HUES48 (cell line): ENCODE results near the gene SIDT1.

Source experiments
- H3K27ac ChIP-seq: one replicate; pipeline ENCODE4 v1.7.0; 2013; ENCODE audit warnings: low read depth, low read length, inconsistent platforms
- H3K27me3 ChIP-seq: 2 replicates; pipeline ENCODE4 v1.6.1; 2013; ENCODE audit warnings: mild to moderate bottlenecking, low read length; ENCODE audit not compliant: control insufficient read depth, insufficient read depth
- H3K36me3 ChIP-seq: 2 replicates; pipeline ENCODE4 v1.6.1; 2013; ENCODE audit warnings: low read length; ENCODE audit not compliant: control insufficient read depth, insufficient read depth
- H3K4me1 ChIP-seq: 2 replicates; pipeline ENCODE4 v1.6.1; 2013; ENCODE audit warnings: mild to moderate bottlenecking, low read length; ENCODE audit not compliant: control insufficient read depth, insufficient read depth
- H3K4me3 ChIP-seq: 2 replicates; pipeline ENCODE4 v1.5.1; 2013; ENCODE audit warnings: mild to moderate bottlenecking, low read depth, low read length
- H3K9ac ChIP-seq: 2 replicates; pipeline ENCODE4 v1.6.1; 2013; ENCODE audit warnings: mild to moderate bottlenecking, low read depth, low read length, moderate library complexity
- H3K9me3 ChIP-seq: 2 replicates; pipeline ENCODE4 v1.6.1; 2013; ENCODE audit warnings: low read length; ENCODE audit not compliant: control insufficient read depth, insufficient read depth

Gene SIDT1

DNA sequence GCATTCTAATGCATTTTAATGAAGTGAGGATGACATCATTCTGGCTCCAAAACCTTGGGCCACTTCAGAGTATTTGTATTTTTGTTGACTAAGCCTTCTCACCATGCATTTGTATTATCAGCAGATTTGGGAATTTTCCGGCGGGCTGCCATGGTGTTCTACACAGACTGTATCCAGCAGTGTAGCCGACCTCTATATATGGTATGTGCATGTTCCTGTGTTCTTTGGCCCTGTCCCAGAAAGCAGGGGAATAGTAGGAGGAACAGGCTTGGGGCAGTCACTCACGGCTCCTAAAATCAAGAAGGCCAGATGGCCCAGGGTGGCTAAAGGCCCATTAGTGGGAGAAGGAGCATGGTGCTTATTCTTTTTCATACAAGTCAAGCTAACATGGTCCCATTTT, 83.6 kb downstream of the SIDT1 start:
- H3K9me3 ChIP-seq: no peaks in the 10 kb centered on the region
- H3K27me3 ChIP-seq: no peaks in the 10 kb centered on the region
- no peaks in the 10 kb centered on the region for H3K36me3 ChIP-seq
- no peak overlapping the region for H3K27ac ChIP-seq
- no peaks in the 10 kb centered on the region for H3K4me1 ChIP-seq
- no peak overlapping the region for H3K9ac ChIP-seq
- H3K4me3 ChIP-seq: no peak overlapping the region

DNA sequence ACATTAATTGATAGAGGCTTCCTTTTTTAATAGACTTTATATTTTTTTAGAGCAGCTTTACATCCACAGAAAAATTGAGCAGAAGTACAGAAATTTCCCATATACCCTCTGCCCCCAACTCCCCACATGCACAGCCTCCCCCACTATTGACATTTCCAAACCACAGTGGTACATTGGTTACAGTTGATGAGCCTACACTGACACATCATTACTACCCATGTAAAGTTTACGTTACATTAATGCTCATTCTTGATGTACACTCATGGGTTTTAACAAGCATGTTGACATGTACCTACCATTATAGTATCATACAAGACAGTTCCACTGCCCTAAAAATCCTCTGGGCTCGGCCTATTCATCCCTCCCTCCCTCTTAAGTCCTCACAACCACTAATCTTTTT, 85.4 kb downstream of the SIDT1 start:
- Histone ChIP-seq H3K36me3 (no peaks in the 10 kb centered on the region), H3K4me3 (no peak overlapping the region), H3K9me3 (no peaks in the 10 kb centered on the region), H3K4me1 (no peaks in the 10 kb centered on the region), H3K27me3 (no peaks in the 10 kb centered on the region), H3K27ac (no peak overlapping the region), H3K9ac (no peak overlapping the region)

DNA sequence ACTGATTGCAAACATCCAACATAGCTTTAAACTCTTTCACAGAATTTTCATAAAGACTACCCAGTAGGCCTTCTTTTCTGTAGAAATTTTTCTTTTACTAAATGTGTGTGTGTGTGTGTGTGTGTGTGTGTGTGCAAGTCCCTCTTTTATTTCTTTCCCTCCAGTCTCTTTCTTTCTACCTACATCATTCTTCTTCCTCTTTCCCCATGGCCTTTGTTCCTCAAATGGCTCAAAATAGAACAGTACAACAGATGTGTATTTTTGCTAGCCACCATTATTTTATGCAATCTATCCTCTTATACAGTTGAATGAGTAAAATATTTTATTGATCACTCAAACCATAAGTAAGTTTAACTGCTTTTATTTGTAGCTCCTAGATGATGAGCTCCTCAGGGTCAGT, 87.7 kb downstream of the SIDT1 start:
- no peaks in the 10 kb centered on the region for H3K9me3 ChIP-seq
- no peaks in the 10 kb centered on the region for H3K4me1 ChIP-seq
- peaks cover 6% of the 10 kb centered on the region; the same call in 1 of the 2 replicates for H3K27me3 ChIP-seq

GRCh38 chr3:113623324-113623723, 91.0 kb downstream of the SIDT1 start:
- H3K4me3 ChIP-seq: no peak overlapping the region

More for the DNA sequence above, 87.7 kb downstream of the SIDT1 start:
- Histone ChIP-seq H3K9ac (no peak overlapping the region), H3K4me3 (no peak overlapping the region), H3K36me3 (no peaks in the 10 kb centered on the region), H3K27ac (no peak overlapping the region)

GRCh38 chr3:113623811-113624210, 91.5 kb downstream of the SIDT1 start:
- H3K9ac ChIP-seq: no peak overlapping the region
- no peaks in the 10 kb centered on the region for H3K4me1 ChIP-seq
- peaks cover 6% of the 10 kb centered on the region; the same call in 1 of the 2 replicates for H3K27me3 ChIP-seq
- no peak overlapping the region for H3K27ac ChIP-seq
- H3K9me3 ChIP-seq: no peaks in the 10 kb centered on the region
- H3K4me3 ChIP-seq: no peak overlapping the region
- H3K36me3 ChIP-seq: no peaks in the 10 kb centered on the region

More at GRCh38 chr3:113623324-113623723, 91.0 kb downstream of the SIDT1 start:
- Histone ChIP-seq H3K4me1 (no peaks in the 10 kb centered on the region), H3K27me3 (peaks cover 6% of the 10 kb centered on the region; the same call in 1 of the 2 replicates), H3K9me3 (no peaks in the 10 kb centered on the region), H3K9ac (no peak overlapping the region), H3K27ac (no peak overlapping the region), H3K36me3 (no peaks in the 10 kb centered on the region)

- no peak overlapping the region for H3K4me3 ChIP-seq
- H3K27ac ChIP-seq: no peak overlapping the region
- peaks cover 6% of the 10 kb centered on the region; the same call in 1 of the 2 replicates for H3K27me3 ChIP-seq
- H3K9ac ChIP-seq: no peak overlapping the region
- no peaks in the 10 kb centered on the region for H3K4me1 ChIP-seq
- no peaks in the 10 kb centered on the region for H3K9me3 ChIP-seq
- H3K36me3 ChIP-seq: no peaks in the 10 kb centered on the region
Measured at GRCh38 chr3:113625834-113626233, 93.5 kb downstream of the SIDT1 start.

- Histone ChIP-seq H3K9me3 (no peaks in the 10 kb centered on the region), H3K4me3 (no peak overlapping the region), H3K36me3 (no peaks in the 10 kb centered on the region), H3K4me1 (no peaks in the 10 kb centered on the region), H3K27ac (no peak overlapping the region), H3K9ac (no peak overlapping the region), H3K27me3 (peaks cover 6% of the 10 kb centered on the region; the same call in 1 of the 2 replicates)
Measured at GRCh38 chr3:113626503-113627371, 94.4 kb downstream of the SIDT1 start.

DNA sequence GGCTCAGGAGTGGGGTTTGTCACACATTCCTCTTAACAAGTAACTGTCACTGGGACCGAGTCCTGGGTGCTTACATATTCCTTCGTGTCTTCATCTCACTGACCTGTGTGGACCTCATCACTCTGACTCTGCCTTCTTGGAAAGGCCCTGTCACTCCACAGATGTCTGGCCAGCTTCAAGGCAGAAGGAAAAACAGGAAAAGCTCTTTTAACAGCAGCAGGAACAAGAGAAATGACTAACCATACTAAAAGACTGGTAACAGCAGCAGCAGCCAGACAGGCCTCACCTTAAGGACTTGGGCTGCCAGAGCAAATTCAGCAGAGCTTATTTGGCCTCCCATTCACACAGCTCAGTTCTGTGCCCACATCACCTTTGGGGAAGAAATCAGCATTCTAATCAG, 96.0 kb downstream of the SIDT1 start:
- H3K4me1 ChIP-seq: no peaks in the 10 kb centered on the region
- H3K4me3 ChIP-seq: no peak overlapping the region
- H3K27me3 ChIP-seq: peaks cover 6% of the 10 kb centered on the region; the same call in 1 of the 2 replicates
- no peak overlapping the region for H3K9ac ChIP-seq
- H3K36me3 ChIP-seq: no peaks in the 10 kb centered on the region
- no peak overlapping the region for H3K27ac ChIP-seq
- H3K9me3 ChIP-seq: no peaks in the 10 kb centered on the region

DNA sequence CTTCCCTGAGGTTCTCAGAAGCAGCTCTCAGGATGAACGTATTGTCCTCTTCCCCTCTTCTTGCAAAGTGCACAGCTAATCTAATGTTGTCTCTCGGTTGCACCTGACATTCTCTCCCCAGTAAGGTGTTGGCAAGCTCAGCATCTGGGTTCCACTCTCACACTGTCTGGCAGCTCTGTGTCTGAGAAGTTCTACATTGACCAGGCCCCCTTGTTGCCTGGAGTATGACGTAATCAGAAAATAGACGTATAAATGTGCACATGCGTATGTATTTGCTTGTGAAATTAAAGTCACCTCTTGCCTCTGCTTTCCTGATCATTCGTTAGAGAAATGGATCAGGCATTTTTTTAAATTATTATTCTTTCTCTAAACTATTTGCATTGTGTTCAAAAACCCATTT, 96.4 kb downstream of the SIDT1 start:
- Histone ChIP-seq H3K9ac (no peak overlapping the region), H3K9me3 (no peaks in the 10 kb centered on the region), H3K36me3 (no peaks in the 10 kb centered on the region), H3K4me3 (no peak overlapping the region), H3K4me1 (no peaks in the 10 kb centered on the region), H3K27ac (no peak overlapping the region), H3K27me3 (peaks cover 4% of the 10 kb centered on the region; the same call in 1 of the 2 replicates)

DNA sequence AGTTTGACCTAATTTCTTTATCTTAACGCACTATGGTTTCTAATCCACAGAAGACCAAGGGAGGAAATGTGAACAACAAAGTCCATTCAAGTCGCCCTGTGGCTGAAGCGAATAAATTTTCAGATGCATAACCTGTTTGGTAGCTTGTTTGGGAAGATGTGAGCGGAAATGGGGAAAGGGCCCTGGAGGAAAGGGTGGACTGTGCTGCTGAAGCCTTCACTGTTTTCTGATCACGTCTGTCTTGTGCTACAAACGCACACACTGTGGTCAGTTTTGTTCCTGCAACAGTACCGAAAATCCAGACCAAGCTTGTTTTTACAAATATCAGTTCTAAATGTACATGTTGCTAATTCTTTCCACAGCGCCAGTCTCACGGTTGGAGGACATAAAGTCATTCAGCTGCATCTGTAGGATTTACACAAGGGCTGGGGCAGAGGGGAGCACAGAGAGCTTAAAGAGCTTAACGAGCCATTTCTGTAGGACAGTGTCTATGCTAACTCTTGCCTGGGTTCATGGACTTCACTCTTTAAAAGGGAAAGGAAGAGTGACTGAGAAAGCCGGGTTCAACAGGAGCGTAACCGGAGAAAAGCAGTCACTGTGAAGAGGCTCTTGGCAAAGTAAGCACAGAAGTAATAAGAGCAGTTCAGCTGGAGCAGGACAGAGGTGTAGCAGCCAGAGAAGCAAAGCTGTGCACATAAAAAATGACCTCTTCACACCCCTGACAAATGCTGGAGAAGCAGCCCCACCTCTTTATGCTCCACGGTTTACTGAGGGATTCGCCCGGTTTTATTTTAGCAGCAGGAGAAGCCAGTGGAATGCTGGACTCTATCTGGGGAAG, 97.4 kb downstream of the SIDT1 start:
- Histone ChIP-seq H3K27ac (no peak overlapping the region), H3K27me3 (no peaks in the 10 kb centered on the region; the same call in 1 of the 2 replicates), H3K4me3 (no peak overlapping the region), H3K4me1 (no peaks in the 10 kb centered on the region), H3K9ac (no peak overlapping the region), H3K9me3 (no peaks in the 10 kb centered on the region), H3K36me3 (no peaks in the 10 kb centered on the region)
